ENCODE data around the gene PRND. TPM values are rescaled to one million over a fixed set of nuclear protein-coding genes. Genes with fewer than 3 reads are reported as not detected.

Gene PRND
- total RNA-seq, 1 donor from 2014 or later: not detected

DNA sequence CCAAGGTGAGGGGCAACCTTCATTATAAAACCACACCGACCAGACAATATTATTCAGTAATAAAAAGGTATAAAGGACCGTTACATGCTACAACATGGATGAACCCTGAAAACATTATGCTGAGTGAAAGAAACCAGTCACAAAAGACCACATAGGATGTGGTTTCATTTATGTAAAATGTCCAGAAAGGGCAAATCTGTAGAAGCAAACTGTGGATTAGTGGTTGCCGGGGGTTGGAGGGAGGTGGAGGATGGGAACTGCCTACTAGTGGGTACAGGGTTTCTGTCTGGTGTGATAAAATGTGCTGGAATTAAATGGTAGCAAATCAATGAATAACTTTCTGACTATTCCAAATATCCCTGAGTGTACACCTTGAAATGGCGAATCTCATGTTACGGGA, 10.2 kb upstream of the PRND start:
- Mint-ChIP-seq H3K27ac (ENCODE audit: unreplicated experiment) (no peak overlapping the region), H3K4me1 (ENCODE audit: low read depth) (no peaks in the 10 kb centered on the region), H3K9me3 (ENCODE audit: low read depth) (peaks cover 5% of the 10 kb centered on the region), H3K36me3 (ENCODE audit: low read depth) (peaks cover 2% of the 10 kb centered on the region), H3K4me3 (ENCODE audit: unreplicated experiment) (no peak overlapping the region), H3K27me3 (ENCODE audit: low read depth) (peaks cover 26% of the 10 kb centered on the region)
- TF ChIP-seq, protein P1, sequence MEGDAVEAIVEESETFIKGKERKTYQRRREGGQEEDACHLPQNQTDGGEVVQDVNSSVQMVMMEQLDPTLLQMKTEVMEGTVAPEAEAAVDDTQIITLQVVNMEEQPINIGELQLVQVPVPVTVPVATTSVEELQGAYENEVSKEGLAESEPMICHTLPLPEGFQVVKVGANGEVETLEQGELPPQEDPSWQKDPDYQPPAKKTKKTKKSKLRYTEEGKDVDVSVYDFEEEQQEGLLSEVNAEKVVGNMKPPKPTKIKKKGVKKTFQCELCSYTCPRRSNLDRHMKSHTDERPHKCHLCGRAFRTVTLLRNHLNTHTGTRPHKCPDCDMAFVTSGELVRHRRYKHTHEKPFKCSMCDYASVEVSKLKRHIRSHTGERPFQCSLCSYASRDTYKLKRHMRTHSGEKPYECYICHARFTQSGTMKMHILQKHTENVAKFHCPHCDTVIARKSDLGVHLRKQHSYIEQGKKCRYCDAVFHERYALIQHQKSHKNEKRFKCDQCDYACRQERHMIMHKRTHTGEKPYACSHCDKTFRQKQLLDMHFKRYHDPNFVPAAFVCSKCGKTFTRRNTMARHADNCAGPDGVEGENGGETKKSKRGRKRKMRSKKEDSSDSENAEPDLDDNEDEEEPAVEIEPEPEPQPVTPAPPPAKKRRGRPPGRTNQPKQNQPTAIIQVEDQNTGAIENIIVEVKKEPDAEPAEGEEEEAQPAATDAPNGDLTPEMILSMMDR (IDR thresholded peaks at IDR 0.05): no peak
- no peak for DNase-seq (ENCODE audit: low spot score)

- H3K4me1 Mint-ChIP-seq (ENCODE audit: low read depth): no peaks in the 10 kb centered on the region
- TF ChIP-seq, protein P1 (IDR thresholded peaks at IDR 0.05): no peak
- peaks cover 5% of the 10 kb centered on the region for H3K9me3 Mint-ChIP-seq (ENCODE audit: low read depth)
- peaks cover 29% of the 10 kb centered on the region for H3K27me3 Mint-ChIP-seq (ENCODE audit: low read depth)
- no peak overlapping the region for H3K4me3 Mint-ChIP-seq (ENCODE audit: unreplicated experiment)
- H3K36me3 Mint-ChIP-seq (ENCODE audit: low read depth): peaks cover 2% of the 10 kb centered on the region
- H3K27ac Mint-ChIP-seq (ENCODE audit: unreplicated experiment): no peak overlapping the region
- DNase-seq (ENCODE audit: low spot score): no peak
Measured at GRCh38 chr20:4713401-4713800, 8.3 kb upstream of the PRND start.

GRCh38 chr20:4714818-4715217, 6.9 kb upstream of the PRND start:
- H3K4me3 Mint-ChIP-seq (ENCODE audit: unreplicated experiment): no peak overlapping the region
- H3K9me3 Mint-ChIP-seq (ENCODE audit: low read depth): no peaks in the 10 kb centered on the region
- peaks cover 2% of the 10 kb centered on the region for H3K36me3 Mint-ChIP-seq (ENCODE audit: low read depth)
- no peaks in the 10 kb centered on the region for H3K4me1 Mint-ChIP-seq (ENCODE audit: low read depth)
- DNase-seq (ENCODE audit: low spot score): no peak
- no peak overlapping the region for H3K27ac Mint-ChIP-seq (ENCODE audit: unreplicated experiment)
- H3K27me3 Mint-ChIP-seq (ENCODE audit: low read depth): peaks cover 29% of the 10 kb centered on the region
- TF ChIP-seq, protein P1 (IDR thresholded peaks at IDR 0.05): no peak

GRCh38 chr20:4717816-4718570, 3.7 kb upstream of the PRND start:
- Mint-ChIP-seq H3K27me3 (ENCODE audit: low read depth) (peaks cover 39% of the 10 kb centered on the region), H3K4me1 (ENCODE audit: low read depth) (peaks cover 7% of the 10 kb centered on the region), H3K9me3 (ENCODE audit: low read depth) (no peaks in the 10 kb centered on the region), H3K36me3 (ENCODE audit: low read depth) (no peaks in the 10 kb centered on the region), H3K4me3 (ENCODE audit: unreplicated experiment) (no peak overlapping the region), H3K27ac (ENCODE audit: unreplicated experiment) (no peak overlapping the region)
- TF ChIP-seq, protein P1 (IDR thresholded peaks at IDR 0.05): no peak
- no peak for DNase-seq (ENCODE audit: low spot score)

DNA sequence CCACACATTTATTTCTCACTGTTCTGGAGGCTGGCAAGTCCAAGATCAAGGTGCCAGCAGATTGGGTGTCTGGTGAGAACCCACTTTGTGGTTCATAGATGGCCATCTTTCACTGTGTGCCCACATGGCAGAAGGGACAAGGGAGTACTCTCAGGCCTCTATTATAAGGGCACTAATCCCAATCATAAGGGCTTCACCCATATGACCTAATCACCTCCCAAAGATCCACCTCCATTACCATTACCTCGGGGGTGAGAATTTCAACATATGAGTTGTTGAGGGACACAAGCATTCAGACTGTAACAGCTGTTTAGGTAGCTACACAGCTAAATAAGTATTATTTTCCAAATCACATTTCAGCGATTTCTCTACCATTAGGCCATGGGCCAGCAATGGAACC, 2.5 kb upstream of the PRND start:
- TF ChIP-seq, protein P1 (IDR thresholded peaks at IDR 0.05): no peak
- Mint-ChIP-seq H3K27me3 (ENCODE audit: low read depth) (peaks cover 29% of the 10 kb centered on the region), H3K4me1 (ENCODE audit: low read depth) (peaks cover 7% of the 10 kb centered on the region), H3K4me3 (ENCODE audit: unreplicated experiment) (no peak overlapping the region), H3K36me3 (ENCODE audit: low read depth) (no peaks in the 10 kb centered on the region), H3K9me3 (ENCODE audit: low read depth) (no peaks in the 10 kb centered on the region), H3K27ac (ENCODE audit: unreplicated experiment) (no peak overlapping the region)
- no peak for DNase-seq (ENCODE audit: low spot score)

Data from chondrocyte (in vitro differentiated cells).